HepG2 (cell line): ENCODE data around the gene FIZ1. TPM values are rescaled to one million over a fixed set of nuclear protein-coding genes. Genes with fewer than 3 reads are reported as not detected.

ENCODE experiments used
- ATRX ChIP-seq: sonication (generic); formaldehyde crosslinking; IDR thresholded peaks from 2 replicates; pipeline ENCODE4 v1.4.0; 2020; ENCODE audit warnings: missing genetic modification reagents, borderline replicate concordance
- ETV6 ChIP-seq: sonication (generic); formaldehyde crosslinking; conservative IDR thresholded peaks from 2 replicates; pipeline ENCODE4 v1.4.0; 2020; ENCODE audit warnings: missing genetic modification reagents
- FOXK1 ChIP-seq: sonication (generic); formaldehyde crosslinking; IDR thresholded peaks from 2 replicates; pipeline ENCODE4 v1.4.0; 2020; ENCODE audit warnings: low read depth, missing genetic modification reagents, borderline replicate concordance
- MED1 ChIP-seq: sonication (generic); formaldehyde crosslinking; IDR thresholded peaks from 2 replicates; pipeline ENCODE4 v1.4.0; 2020; ENCODE audit warnings: missing genetic modification reagents
- MIER3 ChIP-seq: IDR thresholded peaks from 2 replicates; pipeline ENCODE4 v1.6.1; 2016; ENCODE audit warnings: missing compliant biosample characterization, borderline replicate concordance
- MYNN ChIP-seq: sonication (generic); formaldehyde crosslinking; IDR thresholded peaks from 2 replicates; pipeline ENCODE4 v1.4.0; 2020; ENCODE audit warnings: mild to moderate bottlenecking, low read depth, missing genetic modification reagents
- ONECUT2 ChIP-seq: sonication (generic); formaldehyde crosslinking; IDR thresholded peaks from 2 replicates; pipeline ENCODE4 v1.4.0; 2020; ENCODE audit warnings: missing genetic modification reagents
- RBFOX2 ChIP-seq: fragments of 200-400 bp; formaldehyde crosslinking; IDR thresholded peaks from 2 replicates; pipeline ENCODE4 v1.6.1; 2017; ENCODE audit warnings: low read depth, mild to moderate bottlenecking, low read length
- REXO4 ChIP-seq: sonication (generic); formaldehyde crosslinking; IDR thresholded peaks from 2 replicates; pipeline ENCODE4 v1.8.0; 2022; ENCODE audit warnings: missing genetic modification reagents, mild to moderate bottlenecking, borderline replicate concordance
- TOE1 ChIP-seq: sonication (generic); formaldehyde crosslinking; IDR thresholded peaks from 2 replicates; pipeline ENCODE4 v1.4.0; 2020; ENCODE audit warnings: mild to moderate bottlenecking, missing genetic modification reagents
- YEATS2 ChIP-seq: sonication (generic); formaldehyde crosslinking; IDR thresholded peaks from 2 replicates; pipeline ENCODE4 v1.4.0; 2020; ENCODE audit warnings: missing genetic modification reagents, borderline replicate concordance
- ZNF256 ChIP-seq: sonication (generic); formaldehyde crosslinking; conservative IDR thresholded peaks from 2 replicates; pipeline ENCODE4 v1.4.0; 2020; ENCODE audit warnings: missing genetic modification reagents
- ZNF44 ChIP-seq: sonication (generic); formaldehyde crosslinking; IDR thresholded peaks from 2 replicates; pipeline ENCODE4 v1.5.1; 2020; ENCODE audit warnings: mild to moderate bottlenecking, missing genetic modification reagents
- ZNF572 ChIP-seq: sonication (generic); formaldehyde crosslinking; IDR thresholded peaks from 2 replicates; pipeline ENCODE4 v1.5.1; 2020; ENCODE audit warnings: mild to moderate bottlenecking, missing genetic modification reagents
- ZNF605 ChIP-seq: sonication (generic); formaldehyde crosslinking; IDR thresholded peaks from 2 replicates; pipeline ENCODE4 v1.8.0; 2022; ENCODE audit warnings: mild to moderate bottlenecking, missing genetic modification reagents
- ZNF7 ChIP-seq: IDR thresholded peaks from 2 replicates; pipeline ENCODE4 v1.6.1; 2016; ENCODE audit warnings: missing biosample characterization, missing genetic modification reagents
- ZNF749 ChIP-seq: sonication (generic); formaldehyde crosslinking; IDR thresholded peaks from 2 replicates; pipeline ENCODE4 v1.8.0; 2022; ENCODE audit warnings: mild to moderate bottlenecking, missing genetic modification reagents, moderate library complexity, borderline replicate concordance
- ZNF883 ChIP-seq: sonication (generic); formaldehyde crosslinking; IDR thresholded peaks from 2 replicates; pipeline ENCODE4 v1.5.1; 2020; ENCODE audit warnings: mild to moderate bottlenecking, missing genetic modification reagents; ENCODE audit errors: not compliant biosample characterization
- polyA plus RNA-seq, 8 experiments: library from polyadenylated mRNA; depleted of rRNA in 3 of 8; stranded (reverse) in 7 of 8; unstranded in 1 of 8; fragments of >200 nt; fragmentation: Illumina TruSeq in 4 of 8; extraction: Trizol in 4 of 8; gene quantifications; 2 replicates each; pipeline versions ENCODE4 v1.2.1 to v1.2.3, GENCODE V29; 2011 to 2016; ENCODE audit warnings: low read depth in 4 of 8, missing spikeins in 1 of 8, mixed read lengths in 1 of 8; ENCODE audit not compliant: insufficient read depth in 1 of 8
- total RNA-seq, 5 experiments: library from RNA; depleted of rRNA; stranded (reverse); fragments of >200 nt; fragmentation: Illumina TruSeq; extraction: Trizol; gene quantifications; 2 replicates each; pipeline ENCODE4 v1.2.3, GENCODE V29; 2016; ENCODE audit warnings: low read depth in 1 of 5
- TF ChIP-seq, protein P1 (sequence below): sonication (generic); formaldehyde crosslinking; IDR thresholded peaks from 2 replicates; pipeline ENCODE4 v1.5.1; 2020; ENCODE audit warnings: mild to moderate bottlenecking, missing genetic modification reagents
- TF ChIP-seq, protein P2 (sequence below): IDR thresholded peaks from 2 replicates; pipeline ENCODE4 v1.6.1; 2016; ENCODE audit warnings: low read depth
- TF ChIP-seq, protein P3 (sequence below): sonication (generic); formaldehyde crosslinking; IDR thresholded peaks from 2 replicates; pipeline ENCODE4 v1.4.0; 2020; ENCODE audit warnings: missing genetic modification reagents
- TF ChIP-seq, protein P4 (sequence below): sonication (generic); formaldehyde crosslinking; IDR thresholded peaks from 2 replicates; pipeline ENCODE4 v1.8.0; 2022; ENCODE audit warnings: mild to moderate bottlenecking, missing genetic modification reagents

FIZ1 gene
- total and polyA plus RNA-seq, 2 of the 13 experiments (the other 11 are each of a cell fraction or from before 2014, with no cell fraction given) = 3.6 to 5.9 TPM

DNA sequence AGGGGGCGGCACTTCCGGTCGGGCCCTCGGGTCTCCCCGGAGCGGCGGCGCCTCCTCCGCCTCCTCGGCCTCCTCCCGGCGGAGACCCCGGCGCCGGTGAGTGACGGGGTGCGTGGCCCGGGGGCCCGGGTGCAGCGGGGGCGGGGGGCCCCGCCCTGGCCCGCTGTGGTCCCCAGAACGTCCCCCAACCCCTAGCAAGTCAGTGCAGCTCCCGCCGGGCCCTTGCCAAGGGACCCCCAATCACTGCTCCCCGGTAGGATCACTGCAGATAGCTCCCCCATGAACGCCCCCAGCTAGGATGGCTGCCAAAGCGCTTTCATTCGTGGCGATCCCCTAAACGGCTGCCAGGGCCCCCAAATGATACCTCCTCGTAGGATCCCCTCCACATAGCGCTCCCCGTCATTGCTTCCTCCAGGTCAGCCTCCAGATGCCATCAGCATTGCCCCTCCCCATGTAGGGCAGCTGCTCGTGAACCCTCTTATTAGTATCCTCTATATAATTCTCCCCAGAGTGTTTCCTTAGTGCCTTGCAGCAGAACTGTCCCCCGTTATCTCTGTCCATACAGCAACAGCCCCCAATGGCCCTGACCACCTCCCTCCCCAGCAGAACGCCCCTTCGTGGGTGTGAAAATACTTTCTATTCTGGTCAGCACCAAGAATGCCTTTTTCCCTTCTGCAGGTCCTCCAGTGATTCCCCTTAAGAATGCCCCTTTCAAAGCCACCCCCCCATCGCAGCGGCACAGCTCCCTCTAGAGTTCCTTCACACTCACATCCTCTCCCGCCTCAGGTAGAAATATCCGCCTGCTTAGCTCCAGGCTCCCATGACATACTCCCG is 6.5 kb upstream of the FIZ1 start, which contains the start of gene ZNF865 (continued):
- TF ChIP-seq, protein P1, sequence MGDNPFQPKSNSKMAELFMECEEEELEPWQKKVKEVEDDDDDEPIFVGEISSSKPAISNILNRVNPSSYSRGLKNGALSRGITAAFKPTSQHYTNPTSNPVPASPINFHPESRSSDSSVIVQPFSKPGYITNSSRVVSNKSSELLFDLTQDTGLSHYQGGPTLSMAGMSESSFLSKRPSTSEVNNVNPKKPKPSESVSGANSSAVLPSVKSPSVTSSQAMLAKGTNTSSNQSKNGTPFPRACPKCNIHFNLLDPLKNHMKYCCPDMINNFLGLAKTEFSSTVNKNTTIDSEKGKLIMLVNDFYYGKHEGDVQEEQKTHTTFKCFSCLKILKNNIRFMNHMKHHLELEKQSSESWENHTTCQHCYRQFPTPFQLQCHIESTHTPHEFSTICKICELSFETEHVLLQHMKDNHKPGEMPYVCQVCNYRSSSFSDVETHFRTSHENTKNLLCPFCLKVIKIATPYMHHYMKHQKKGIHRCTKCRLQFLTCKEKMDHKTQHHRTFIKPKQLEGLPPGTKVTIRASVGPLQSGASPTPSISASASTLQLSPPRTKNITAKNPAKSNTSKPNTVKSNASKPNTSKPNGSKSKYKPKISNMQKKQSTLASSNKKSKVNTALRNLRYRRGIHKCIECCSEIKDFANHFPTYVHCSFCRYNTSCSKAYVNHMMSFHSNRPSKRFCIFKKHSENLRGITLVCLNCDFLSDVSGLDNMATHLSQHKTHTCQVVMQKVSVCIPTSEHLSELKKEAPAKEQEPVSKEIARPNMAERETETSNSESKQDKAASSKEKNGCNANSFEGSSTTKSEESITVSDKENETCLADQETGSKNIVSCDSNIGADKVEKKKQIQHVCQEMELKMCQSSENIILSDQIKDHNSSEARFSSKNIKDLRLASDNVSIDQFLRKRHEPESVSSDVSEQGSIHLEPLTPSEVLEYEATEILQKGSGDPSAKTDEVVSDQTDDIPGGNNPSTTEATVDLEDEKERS (CRISPR knock-in tag) = 0 out of 2 replicates have a peak, but pooled peaks have one; percentile 23
- TF ChIP-seq ATRX (CRISPR knock-in tag) (no peak), RBFOX2 (peak; percentile 60; the same call in 1 of the 2 replicates), ZNF44 (CRISPR knock-in tag) (0 out of 2 replicates have a peak, but pooled peaks have one; percentile 28), TOE1 (CRISPR knock-in tag) (no peak), FOXK1 (CRISPR knock-in tag) (0 out of 2 replicates have a peak, but pooled peaks have one; percentile 2), ZNF749 (CRISPR knock-in tag) (no peak), YEATS2 (peak; percentile 60; the same call in 1 of the 2 replicates), MIER3 (CRISPR knock-in tag) (0 out of 2 replicates have a peak, but pooled peaks have one; percentile 27), MED1 (no peak), ZNF7 (CRISPR knock-in tag) (no peak), ZNF572 (CRISPR knock-in tag) (no peak), ETV6 (CRISPR knock-in tag) (0 out of 2 replicates have a peak, but pooled peaks have one; percentile 5), ZNF256 (CRISPR knock-in tag) (no peak), ONECUT2 (CRISPR knock-in tag) (no peak), MYNN (no peak), ZNF883 (peak; percentile 45), ZNF605 (peak; percentile 67; the same call in 1 of the 2 replicates), REXO4 (CRISPR knock-in tag) (no peak)
- TF ChIP-seq, protein P2, sequence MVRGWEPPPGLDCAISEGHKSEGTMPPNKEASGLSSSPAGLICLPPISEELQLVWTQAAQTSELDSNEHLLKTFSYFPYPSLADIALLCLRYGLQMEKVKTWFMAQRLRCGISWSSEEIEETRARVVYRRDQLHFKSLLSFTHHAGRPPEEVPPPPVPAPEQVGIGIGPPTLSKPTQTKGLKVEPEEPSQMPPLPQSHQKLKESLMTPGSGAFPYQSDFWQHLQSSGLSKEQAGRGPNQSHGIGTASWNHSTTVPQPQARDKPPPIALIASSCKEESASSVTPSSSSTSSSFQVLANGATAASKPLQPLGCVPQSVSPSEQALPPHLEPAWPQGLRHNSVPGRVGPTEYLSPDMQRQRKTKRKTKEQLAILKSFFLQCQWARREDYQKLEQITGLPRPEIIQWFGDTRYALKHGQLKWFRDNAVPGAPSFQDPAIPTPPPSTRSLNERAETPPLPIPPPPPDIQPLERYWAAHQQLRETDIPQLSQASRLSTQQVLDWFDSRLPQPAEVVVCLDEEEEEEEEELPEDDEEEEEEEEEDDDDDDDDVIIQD (CRISPR knock-in tag) = no peak
- TF ChIP-seq, protein P3, sequence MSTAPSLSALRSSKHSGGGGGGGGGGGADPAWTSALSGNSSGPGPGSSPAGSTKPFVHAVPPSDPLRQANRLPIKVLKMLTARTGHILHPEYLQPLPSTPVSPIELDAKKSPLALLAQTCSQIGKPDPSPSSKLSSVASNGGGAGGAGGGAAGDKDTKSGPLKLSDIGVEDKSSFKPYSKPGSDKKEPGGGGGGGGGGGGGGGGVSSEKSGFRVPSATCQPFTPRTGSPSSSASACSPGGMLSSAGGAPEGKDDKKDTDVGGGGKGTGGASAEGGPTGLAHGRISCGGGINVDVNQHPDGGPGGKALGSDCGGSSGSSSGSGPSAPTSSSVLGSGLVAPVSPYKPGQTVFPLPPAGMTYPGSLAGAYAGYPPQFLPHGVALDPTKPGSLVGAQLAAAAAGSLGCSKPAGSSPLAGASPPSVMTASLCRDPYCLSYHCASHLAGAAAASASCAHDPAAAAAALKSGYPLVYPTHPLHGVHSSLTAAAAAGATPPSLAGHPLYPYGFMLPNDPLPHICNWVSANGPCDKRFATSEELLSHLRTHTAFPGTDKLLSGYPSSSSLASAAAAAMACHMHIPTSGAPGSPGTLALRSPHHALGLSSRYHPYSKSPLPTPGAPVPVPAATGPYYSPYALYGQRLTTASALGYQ = no peak
- TF ChIP-seq, protein P4, sequence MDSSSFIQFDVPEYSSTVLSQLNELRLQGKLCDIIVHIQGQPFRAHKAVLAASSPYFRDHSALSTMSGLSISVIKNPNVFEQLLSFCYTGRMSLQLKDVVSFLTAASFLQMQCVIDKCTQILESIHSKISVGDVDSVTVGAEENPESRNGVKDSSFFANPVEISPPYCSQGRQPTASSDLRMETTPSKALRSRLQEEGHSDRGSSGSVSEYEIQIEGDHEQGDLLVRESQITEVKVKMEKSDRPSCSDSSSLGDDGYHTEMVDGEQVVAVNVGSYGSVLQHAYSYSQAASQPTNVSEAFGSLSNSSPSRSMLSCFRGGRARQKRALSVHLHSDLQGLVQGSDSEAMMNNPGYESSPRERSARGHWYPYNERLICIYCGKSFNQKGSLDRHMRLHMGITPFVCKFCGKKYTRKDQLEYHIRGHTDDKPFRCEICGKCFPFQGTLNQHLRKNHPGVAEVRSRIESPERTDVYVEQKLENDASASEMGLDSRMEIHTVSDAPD (CRISPR knock-in tag) = no peak
